GM21723 (cell line): Measurements from ENCODE around the gene ZNF79.

ENCODE experiments used
- ATAC-seq: cut with Tn5 transposase; IDR thresholded peaks from one replicate; pipeline ENCODE4 v1.9.1; 2021; ENCODE audit warnings: mild to moderate bottlenecking, moderate library complexity; ENCODE audit not compliant: unreplicated experiment

The ZNF79 gene

GRCh38 chr9:127422787-127423186 lies 1.4 kb upstream of the ZNF79 start:
- no peak for ATAC-seq

- no peak for ATAC-seq
Observed at GRCh38 chr9:127423476-127423933, 677 bp upstream of the ZNF79 start.

- peak; percentile 22 for ATAC-seq
Observed at GRCh38 chr9:127424676-127424999, 456 bp downstream of the ZNF79 start.

- ATAC-seq, result no peak
Observed at GRCh38 chr9:127426756-127427155, 2.6 kb downstream of the ZNF79 start.

GRCh38 chr9:127428348-127428747 lies 4.2 kb downstream of the ZNF79 start:
- ATAC-seq, result no peak

GRCh38 chr9:127430415-127430814 lies 6.2 kb downstream of the ZNF79 start:
- no peak for ATAC-seq

GRCh38 chr9:127437497-127438264 lies 13.5 kb downstream of the ZNF79 start:
- ATAC-seq, result no peak

GRCh38 chr9:127438394-127438793 lies 14.2 kb downstream of the ZNF79 start:
- no peak for ATAC-seq

- no peak for ATAC-seq
Observed at GRCh38 chr9:127444283-127444920, 20.2 kb downstream of the ZNF79 start.

- no peak for ATAC-seq
Observed at GRCh38 chr9:127444921-127445850, 21.0 kb downstream of the ZNF79 start.

- ATAC-seq, result no peak
Observed at GRCh38 chr9:127445851-127446712, 21.9 kb downstream of the ZNF79 start.

GRCh38 chr9:127446713-127447415 lies 22.7 kb downstream of the ZNF79 start:
- ATAC-seq, result no peak

GRCh38 chr9:127447416-127448111 lies 23.4 kb downstream of the ZNF79 start:
- no peak for ATAC-seq

GRCh38 chr9:127448112-127448805 lies 24.1 kb downstream of the ZNF79 start:
- no peak for ATAC-seq

- ATAC-seq, result no peak
Observed at GRCh38 chr9:127449332-127449966, 25.3 kb downstream of the ZNF79 start.

GRCh38 chr9:127450243-127450760 lies 26.1 kb downstream of the ZNF79 start:
- ATAC-seq, result no peak

- peak; percentile 64 for ATAC-seq
Observed at GRCh38 chr9:127450830-127451607, 26.8 kb downstream of the ZNF79 start, which contains the start of the genes LRSAM1 and RPL12. Gene LRSAM1 (plus strand): TSS chr9:127451510. CDS start chr9:127454528, 3,018 bp downstream. Gene RPL12 (minus strand): TSS chr9:127451406. CDS start chr9:127451317, 89 bp downstream.
